GM12878 (cell line): ENCODE measurements around the gene VPREB1. TPM values are rescaled to one million over a fixed set of nuclear protein-coding genes. Genes with fewer than 3 reads are reported as not detected.

Source experiments
- ATAC-seq: fragments of 200-7000 bp; cut with Tn5 transposase; 3 replicates; pipeline ENCODE4 v1.9.1; 2020; ENCODE audit warnings: mild to moderate bottlenecking, moderate library complexity
- BruUV-seq: library from RNA; stranded (reverse); fragments of 400-500 nt; replicated peaks from 2 replicates; lab custom pipeline; 2021; lab: Mats Ljungman, UMichigan
- CTCF ChIA-PET: fragments of 300-600 bp; sonication (Branson Sonifier 250); formaldehyde crosslinking; extraction: SDS; loops from one replicate; lab custom pipeline; 2021; ENCODE audit warnings: inconsistent platforms; lab: Yijun Ruan, JAX
- POLR2A ChIA-PET: fragments of 350-600 bp; formaldehyde crosslinking; extraction: SDS; loops from one replicate; lab custom pipeline; 2021; ENCODE audit warnings: inconsistent platforms; lab: Charles Lee
- RAD21 ChIA-PET: fragments of 300-600 bp; sonication (Branson Sonifier 250); formaldehyde crosslinking; loops from one replicate; lab custom pipeline; 2023; ENCODE audit warnings: antibody characterized with exemption; ENCODE audit not compliant: unreplicated experiment; lab: Charles Lee
- SMC1A ChIA-PET: fragments of 300-600 bp; sonication (Branson Sonifier 250); formaldehyde crosslinking; loops from one replicate; lab custom pipeline; 2023; ENCODE audit not compliant: unreplicated experiment, uncharacterized antibody; lab: Charles Lee
- DNase-seq: peaks from one replicate; pipeline ENCODE4 v3.0.0-alpha.2; 2011; ENCODE audit warnings: low read depth, low spot score
- FAIRE-seq: peaks from 3 replicates; lab custom pipeline; 2011; peaks lifted over from hg19 to GRCh38; lab: Jason Lieb, UNC
- H2AFZ ChIP-seq: 2 replicates; pipeline ENCODE4 v1.6.0; 2011; ENCODE audit warnings: low read depth, low read length, control low read depth; ENCODE audit not compliant: control insufficient read depth
- H3K27ac ChIP-seq: 2 replicates; pipeline ENCODE4 v1.5.1; 2011; ENCODE audit warnings: control low read depth; ENCODE audit not compliant: control insufficient read depth, insufficient read depth
- H3K27me3 ChIP-seq, 2 experiments: replicated peaks in 1 of 2; 2 replicates each; pipeline versions ENCODE4 v1.6.0 to v1.6.1; 2011; ENCODE audit warnings: low read length in 1 of 2; ENCODE audit not compliant: control insufficient read depth in 2 of 2, insufficient read depth in 2 of 2
- H3K36me3 ChIP-seq, 2 experiments: 2 replicates each; pipeline ENCODE4 v1.5.1; 2011; ENCODE audit warnings: low read length in 1 of 2; ENCODE audit not compliant: control insufficient read depth in 2 of 2, insufficient read depth in 2 of 2
- H3K4me1 ChIP-seq: 2 replicates; pipeline ENCODE4 v1.6.1; 2011; ENCODE audit warnings: mild to moderate bottlenecking, low read length, moderate library complexity, mixed read lengths; ENCODE audit not compliant: control insufficient read depth, insufficient read depth
- H3K4me2 ChIP-seq: 2 replicates; pipeline ENCODE4 v1.6.0; 2011; ENCODE audit warnings: control low read depth; ENCODE audit not compliant: control insufficient read depth, insufficient read depth
- H3K4me3 ChIP-seq: fragments of 200-600 bp; sonication (generic); 2 replicates; pipeline ENCODE4 v1.5.1; 2016
- H3K79me2 ChIP-seq: 2 replicates; pipeline ENCODE4 v1.6.0; 2011; ENCODE audit warnings: low read length; ENCODE audit not compliant: control insufficient read depth, insufficient read depth
- H3K9ac ChIP-seq: 2 replicates; pipeline ENCODE4 v1.8.0; 2011; ENCODE audit warnings: low read length, control low read depth, mixed read lengths; ENCODE audit not compliant: control insufficient read depth, insufficient read depth
- H3K9me3 ChIP-seq: replicated peaks from 3 replicates; pipeline ENCODE4 v1.5.1; 2011; ENCODE audit warnings: mild to moderate bottlenecking, low read length; ENCODE audit not compliant: control insufficient read depth, insufficient read depth
- H4K20me1 ChIP-seq: 2 replicates; pipeline ENCODE4 v1.6.0; 2011; ENCODE audit not compliant: control insufficient read depth, insufficient read depth
- CBFB ChIP-seq: IDR thresholded peaks from 2 replicates; pipeline ENCODE4 v1.6.1; 2016; ENCODE audit warnings: antibody characterized with exemption, low read depth
- CHD1 ChIP-seq: IDR thresholded peaks from 2 replicates; pipeline ENCODE4 v1.6.1; 2012; ENCODE audit warnings: low read depth, low read length, improper control_type of control experiment
- DPF2 ChIP-seq: fragments of 450-650 bp; IDR thresholded peaks from 2 replicates; pipeline ENCODE4 v1.6.1; 2017; ENCODE audit warnings: mild to moderate bottlenecking
- FOXK2 ChIP-seq: fragments of 450-650 bp; IDR thresholded peaks from 2 replicates; pipeline ENCODE4 v1.6.1; 2017; ENCODE audit warnings: mild to moderate bottlenecking, moderate library complexity
- IKZF1 ChIP-seq: fragments of 450-650 bp; conservative IDR thresholded peaks from 2 replicates; pipeline ENCODE4 v1.6.1; 2017; ENCODE audit warnings: antibody characterized with exemption, mild to moderate bottlenecking
- JUNB ChIP-seq: IDR thresholded peaks from 2 replicates; pipeline ENCODE4 v1.6.1; 2016; ENCODE audit warnings: antibody characterized with exemption, mild to moderate bottlenecking
- KAT2A ChIP-seq: conservative IDR thresholded peaks from 2 replicates; pipeline ENCODE4 v1.6.1; 2011; ENCODE audit warnings: low read depth, low read length; ENCODE audit not compliant: control insufficient read depth
- MLLT1 ChIP-seq: fragments of 450-650 bp; IDR thresholded peaks from 2 replicates; pipeline ENCODE4 v1.6.1; 2016; ENCODE audit warnings: mild to moderate bottlenecking
- NBN ChIP-seq: fragments of 450-650 bp; IDR thresholded peaks from 2 replicates; pipeline ENCODE4 v1.6.1; 2016
- NFYA ChIP-seq: IDR thresholded peaks from 2 replicates; pipeline ENCODE4 v1.6.1; 2011; ENCODE audit warnings: low read depth, mild to moderate bottlenecking, low read length, improper control_type of control experiment, borderline replicate concordance
- NFYB ChIP-seq: IDR thresholded peaks from 2 replicates; pipeline ENCODE4 v1.6.1; 2011; ENCODE audit warnings: low read depth, mild to moderate bottlenecking, low read length, improper control_type of control experiment, moderate library complexity; ENCODE audit not compliant: insufficient read depth
- NR2F1 ChIP-seq: fragments of 450-650 bp; conservative IDR thresholded peaks from 2 replicates; pipeline ENCODE4 v1.6.1; 2017; ENCODE audit warnings: mild to moderate bottlenecking
- PAX5 ChIP-seq: IDR thresholded peaks from 2 replicates; pipeline ENCODE4 v1.6.1; 2011; ENCODE audit warnings: low read depth, low read length, borderline replicate concordance
- POLR2AphosphoS5 ChIP-seq: IDR thresholded peaks from 2 replicates; pipeline ENCODE4 v1.6.1; 2011; ENCODE audit warnings: mild to moderate bottlenecking, low read length, inconsistent platforms
- SKIL ChIP-seq: fragments of 450-650 bp; IDR thresholded peaks from 2 replicates; pipeline ENCODE4 v1.6.1; 2017; ENCODE audit warnings: mild to moderate bottlenecking, low read depth, inconsistent platforms; ENCODE audit not compliant: poor library complexity, severe bottlenecking
- SPI1 ChIP-seq: IDR thresholded peaks from 2 replicates; pipeline ENCODE4 v1.6.1; 2011; ENCODE audit warnings: low read depth, mild to moderate bottlenecking, low read length, moderate library complexity, borderline replicate concordance; ENCODE audit not compliant: insufficient read depth
- TBL1XR1 ChIP-seq: IDR thresholded peaks from 2 replicates; pipeline ENCODE4 v1.6.1; 2012; ENCODE audit warnings: low read depth, low read length, improper control_type of control experiment
- TCF7 ChIP-seq: IDR thresholded peaks from 2 replicates; pipeline ENCODE4 v1.6.1; 2014; ENCODE audit warnings: antibody characterized with exemption, borderline replicate concordance
- ZNF217 ChIP-seq: fragments of 450-650 bp; IDR thresholded peaks from 2 replicates; pipeline ENCODE4 v1.6.1; 2017; ENCODE audit warnings: antibody characterized with exemption, mild to moderate bottlenecking
- ZNF622 ChIP-seq: fragments of 450-650 bp; IDR thresholded peaks from 2 replicates; pipeline ENCODE4 v1.6.1; 2017; ENCODE audit warnings: mild to moderate bottlenecking, inconsistent platforms
- WGBS: methylation state at CpG from one replicate; pipeline ENCODE4 v1.1.6; 2016; ENCODE audit warnings: low lambda C conversion rate; ENCODE audit not compliant: insufficient replicate concordance, insufficient coverage; ENCODE audit errors: missing lambda C conversion rate; 5-methylcytosine and 5-hydroxymethylcytosine counted together
- in situ Hi-C: fragments of 300-500 bp; cut with MboI; formaldehyde crosslinking; loops from 9 replicates; pipeline ENCODE4 v1.14.3; 2018; ENCODE audit warnings: mixed read lengths
- intact Hi-C: fragments of 100-400 bp; cut with micrococcal nuclease; formaldehyde crosslinking; loops from one replicate; pipeline ENCODE4 v1.14.2; 2022; ENCODE audit not compliant: unreplicated experiment
- polyA plus RNA-seq, 11 experiments: library from polyadenylated mRNA; depleted of rRNA in 4 of 11; unstranded in 6 of 11; stranded (reverse) in 5 of 11; fragments of >200 nt; fragmentation: Nextera tagmentation in 4 of 11; fragmentation: Illumina TruSeq in 1 of 11; extraction: Ambion mirVana in 4 of 11; extraction: Trizol in 1 of 11; gene quantifications; 1 replicate in 1 of 11; 2 replicates in 10 of 11; pipeline versions ENCODE4 v1.2.1 to v1.2.3, GENCODE V29; 2011 to 2016; ENCODE audit warnings: inconsistent platforms in 2 of 11, missing spikeins in 2 of 11, low read depth in 1 of 11
- total RNA-seq, 4 experiments: library from RNA; depleted of rRNA in 3 of 4; stranded (reverse); fragments of >200 nt in 3 of 4; fragmentation: Illumina TruSeq in 1 of 4; extraction: Trizol in 1 of 4; gene quantifications; 2 replicates each; pipeline versions ENCODE4 v1.2.1 to v1.2.3, GENCODE V29; 2013 to 2021

Gene VPREB1
- total and polyA plus RNA-seq, 10 of the 15 experiments (the other 5 are each of a cell fraction or from before 2014, with no cell fraction given): not detected

DNA sequence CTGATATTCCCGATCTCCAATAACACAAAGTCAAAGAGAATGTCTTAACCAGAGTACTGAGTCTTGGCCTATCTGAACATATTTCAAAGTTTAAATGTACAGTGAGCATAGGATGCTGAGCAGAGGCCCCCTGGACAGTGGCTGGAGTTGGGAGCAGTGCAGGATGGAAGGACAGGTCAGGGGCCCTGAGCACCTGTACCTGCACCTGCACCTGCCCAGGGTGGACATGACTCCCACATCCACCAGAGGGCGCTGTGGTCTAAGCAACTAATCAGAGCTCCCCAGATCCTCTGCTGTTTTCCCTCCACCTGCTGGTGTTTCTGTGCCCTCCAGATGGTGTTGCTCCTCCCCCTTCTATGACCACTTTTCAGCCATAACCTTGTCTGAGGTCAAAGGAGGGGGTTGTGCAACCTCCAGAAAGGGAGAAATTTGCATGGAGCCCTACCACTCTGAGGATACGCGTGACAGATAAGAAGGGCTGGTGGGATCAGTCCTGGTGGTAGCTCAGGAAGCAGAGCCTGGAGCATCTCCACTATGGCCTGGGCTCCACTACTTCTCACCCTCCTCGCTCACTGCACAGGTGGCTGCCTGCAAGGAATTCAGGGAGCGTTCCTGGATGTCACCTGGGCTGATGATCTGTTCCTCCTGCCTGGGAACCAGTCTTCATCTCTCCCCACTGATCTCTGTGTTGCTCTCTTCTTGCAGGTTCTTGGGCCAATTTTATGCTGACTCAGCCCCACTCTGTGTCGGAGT, 49.1 kb upstream of the VPREB1 start (continued):
- peak; percentile 69 for TF ChIP-seq SKIL
- peak; percentile 66; the same call in 1 of the 2 replicates for TF ChIP-seq TBL1XR1
- no peak for TF ChIP-seq JUNB

DNA sequence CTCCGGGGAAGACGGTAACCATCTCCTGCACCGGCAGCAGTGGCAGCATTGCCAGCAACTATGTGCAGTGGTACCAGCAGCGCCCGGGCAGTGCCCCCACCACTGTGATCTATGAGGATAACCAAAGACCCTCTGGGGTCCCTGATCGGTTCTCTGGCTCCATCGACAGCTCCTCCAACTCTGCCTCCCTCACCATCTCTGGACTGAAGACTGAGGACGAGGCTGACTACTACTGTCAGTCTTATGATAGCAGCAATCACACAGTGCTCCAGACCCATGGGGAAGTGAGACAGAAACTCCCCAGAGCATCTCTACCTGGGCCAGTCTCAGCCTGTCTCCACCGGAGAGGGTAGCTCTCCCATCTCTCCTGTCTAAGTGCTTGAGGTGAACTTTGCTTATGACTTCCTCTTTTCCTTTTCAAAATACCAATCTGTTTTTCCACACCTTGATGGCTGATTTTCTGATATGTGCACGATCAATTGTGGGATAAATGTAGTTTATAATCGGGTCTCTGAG, 48.5 kb upstream of the VPREB1 start:
- in situ Hi-C loops (loop anchor here (5.0 kb wide), 3 partner anchors 39 to 756 kb away; no protein-coding TSS in a partner anchor), intact Hi-C loops (no loop called here)
- DNase-seq (no peak), FAIRE-seq (peak; percentile 84), ATAC-seq (peak; percentile 72)
- POLR2A ChIA-PET: interaction anchor here (1.0 to 2.8 kb wide), 12 partner anchors 12 to 758 kb away, joined by 3 to 15 read pairs (median 4); no protein-coding TSS in a partner anchor
- Histone ChIP-seq H3K36me3 (no peaks in the 10 kb centered on the region), H3K4me2 (peak overlapping the region; percentile 72), H2AFZ (no peak overlapping the region), H3K27me3 (no peaks in the 10 kb centered on the region), H3K4me3 (peak overlapping the region; percentile 62; the same call in 1 of the 2 replicates), H3K79me2 (peaks cover 3% of the 10 kb centered on the region), H3K9me3 (no peaks in the 10 kb centered on the region), H3K27ac (peak overlapping the region; percentile 63), H4K20me1 (no peaks in the 10 kb centered on the region), H3K9ac (peak overlapping the region; percentile 46), H3K4me1 (peaks cover 18% of the 10 kb centered on the region)
- CTCF ChIA-PET: interaction anchor here (0.6 to 3.6 kb wide), 46 partner anchors 11 to 763 kb away, joined by 3 to 64 read pairs (median 5); no protein-coding TSS in a partner anchor
- 14% methylated on average over 11 of the region's 11 CpGs for WGBS
- no TSS peak for BruUV-seq
- SMC1A ChIA-PET: interaction anchor here (0.7 to 3.4 kb wide), 29 partner anchors 10 to 764 kb away, joined by 3 to 47 read pairs (median 8); no protein-coding TSS in a partner anchor
- RAD21 ChIA-PET: interaction anchor here (0.7 to 3.6 kb wide), 36 partner anchors 12 to 764 kb away, joined by 3 to 70 read pairs (median 6); no protein-coding TSS in a partner anchor
- TF ChIP-seq NR2F1 (no peak), IKZF1 (no peak), TBL1XR1 (no peak), KAT2A (no peak), ZNF217 (no peak), TCF7 (no peak), NFYB (no peak), CBFB (no peak), NFYA (no peak), POLR2AphosphoS5 (peak; percentile 2; the same call in 1 of the 2 replicates), MLLT1 (peak; percentile 47; the same call in 1 of the 2 replicates), ZNF622 (no peak), CHD1 (no peak), NBN (no peak), SPI1 (peak; percentile 84), FOXK2 (no peak), PAX5 (no peak), DPF2 (0 out of 2 replicates have a peak, but pooled peaks have one; percentile 8)
